GM21529 (cell line): ENCODE results near the gene EXOC2.

ENCODE experiments used
- ATAC-seq: cut with Tn5 transposase; IDR thresholded peaks from one replicate; pipeline ENCODE4 v1.9.1; 2021; ENCODE audit not compliant: unreplicated experiment

Gene EXOC2

DNA sequence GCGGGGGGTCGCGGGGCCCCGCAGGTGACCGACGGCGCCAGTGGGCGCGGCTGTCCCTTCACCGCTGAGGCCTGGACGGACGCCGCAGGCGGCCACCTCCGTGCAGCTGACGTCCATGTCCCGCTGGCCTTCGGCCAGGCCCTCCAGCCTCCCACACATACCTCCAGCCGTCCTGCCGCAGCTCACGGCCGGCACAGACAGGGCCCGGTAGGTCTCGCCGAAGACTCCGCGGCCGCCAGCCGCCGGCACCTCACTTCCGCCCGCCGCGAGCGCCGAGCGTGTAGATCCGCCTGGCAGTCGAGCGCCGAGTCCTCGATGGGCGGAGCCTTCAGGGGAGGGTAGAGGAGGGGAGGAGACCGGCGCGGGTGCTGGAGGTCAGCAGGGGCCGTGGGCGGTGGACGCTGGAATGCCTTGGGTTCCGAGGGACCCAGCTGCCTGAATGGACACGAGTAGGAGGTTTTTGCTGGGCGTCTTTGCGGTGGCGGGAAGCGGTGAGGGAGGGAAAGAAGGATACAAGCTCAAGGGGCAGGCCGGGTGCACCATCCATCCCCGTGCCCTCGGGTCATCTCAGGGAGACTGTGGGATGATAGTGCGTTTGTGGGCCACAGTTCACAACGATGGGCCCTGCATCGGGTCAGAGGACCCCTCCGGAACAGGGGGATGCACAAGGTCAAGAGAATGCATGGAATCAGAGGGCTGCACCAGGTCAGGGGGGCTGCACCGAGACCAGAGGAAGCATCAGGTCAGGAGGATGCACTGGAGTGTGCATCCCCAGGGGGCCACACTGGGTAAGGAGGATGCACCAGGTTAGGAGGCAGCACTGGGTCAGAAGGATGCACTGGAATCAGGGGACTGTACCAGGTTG lies at the start of gene EXOC2:
Gene EXOC2, minus strand, starts transcription at position 282 of the 865 bp plus-strand sequence. CDS start 55,321 bp downstream, outside the sequence.
- ATAC-seq = peak; percentile 86

GRCh38 chr6:741410-742339 lies 48.7 kb upstream of the EXOC2 start:
- no peak for ATAC-seq

DNA sequence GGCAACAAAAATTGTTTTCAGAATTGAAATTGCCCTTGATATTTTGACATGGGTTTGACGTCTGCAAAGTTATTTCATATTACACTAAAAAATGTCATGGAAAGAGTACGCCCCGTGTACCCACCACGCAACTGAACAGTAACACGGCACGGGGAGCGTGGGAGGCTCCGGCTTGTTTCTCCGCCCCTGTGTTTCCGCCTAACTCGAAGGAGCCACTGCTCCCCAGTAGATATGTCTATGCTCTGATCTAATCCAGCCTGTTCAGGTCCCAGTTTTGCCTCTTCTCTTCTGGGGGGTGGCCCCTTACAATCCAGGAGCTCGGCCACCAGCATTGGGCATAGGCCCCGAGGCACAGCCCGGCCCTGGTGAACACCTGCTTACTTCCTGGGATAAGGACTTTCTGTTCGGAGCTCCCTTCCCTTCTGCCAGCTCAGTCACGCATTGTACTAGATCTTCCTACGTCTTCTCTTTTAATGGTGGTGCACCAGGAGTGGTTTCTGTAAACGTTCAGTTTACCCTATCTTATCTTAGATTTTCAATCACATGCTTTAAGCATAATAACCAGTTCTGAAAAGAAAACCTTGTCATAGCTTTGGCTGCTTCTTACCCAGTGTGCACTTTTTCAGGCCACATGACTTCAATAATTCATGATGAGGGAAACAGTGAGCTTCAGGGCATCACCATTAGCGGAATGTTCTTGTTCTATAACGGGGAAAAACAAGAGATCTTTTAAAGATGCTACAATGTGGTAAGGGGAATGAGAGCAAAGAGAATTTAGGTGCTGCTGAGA lies 43.9 kb upstream of the EXOC2 start:
- ATAC-seq = no peak

- no peak for ATAC-seq
Observed at GRCh38 chr6:733431-734219, 40.7 kb upstream of the EXOC2 start.

- no peak for ATAC-seq
Observed at GRCh38 chr6:731924-732323, 39.0 kb upstream of the EXOC2 start.

DNA sequence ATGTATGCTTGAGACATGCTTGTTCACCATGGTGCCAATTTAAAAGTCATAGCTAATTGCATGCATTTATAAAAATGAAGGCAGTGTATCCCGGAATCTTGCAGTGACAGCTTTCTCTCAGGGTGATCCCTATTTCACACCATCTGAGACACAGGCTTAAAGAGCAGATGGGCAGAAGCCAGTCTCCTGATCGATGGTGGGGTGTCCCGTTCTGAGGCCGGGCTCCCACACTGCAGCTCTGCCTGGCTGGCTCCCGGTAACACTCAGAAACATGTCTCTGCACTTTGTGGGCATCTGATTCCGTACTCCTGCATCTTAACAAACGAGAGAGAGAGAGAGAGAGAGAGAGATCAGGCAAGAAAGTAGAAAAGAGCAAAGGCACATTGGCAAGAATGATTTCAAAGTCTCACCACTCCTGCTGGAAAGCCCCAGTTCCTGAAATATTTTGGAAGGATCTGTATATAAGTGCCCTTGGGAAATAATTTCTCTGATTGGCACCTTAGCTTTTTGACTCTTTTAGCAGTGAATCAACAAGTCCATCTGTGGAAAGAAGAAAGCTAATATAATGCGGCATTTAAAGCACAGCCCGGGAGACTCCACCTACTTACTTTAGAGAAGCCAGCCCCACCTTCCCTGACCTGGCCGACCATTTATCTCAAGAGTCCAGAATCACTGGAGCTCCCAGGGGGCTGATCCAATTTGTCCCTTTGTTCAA lies 36.8 kb upstream of the EXOC2 start:
- no peak for ATAC-seq

GRCh38 chr6:727856-728255 lies 34.9 kb upstream of the EXOC2 start:
- no peak for ATAC-seq

DNA sequence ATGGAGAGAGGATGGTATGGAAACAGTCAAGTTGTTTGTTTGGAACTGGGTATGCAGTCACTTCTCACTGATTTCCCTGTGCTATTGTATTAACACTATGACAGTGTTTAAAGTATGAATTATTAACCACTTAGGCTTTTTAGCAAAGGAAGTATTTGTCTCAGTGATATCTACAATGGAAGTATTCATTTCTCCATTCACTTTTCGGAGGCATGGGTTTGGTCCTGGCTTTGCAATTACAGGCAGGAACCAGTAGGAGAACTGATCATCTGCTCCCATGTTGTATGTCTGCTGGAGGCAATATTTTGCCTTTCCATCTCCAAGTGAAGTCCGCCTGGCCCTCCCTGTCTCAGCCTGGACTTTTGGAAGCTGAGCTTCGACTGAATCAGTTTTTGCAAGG lies 30.6 kb upstream of the EXOC2 start:
- ATAC-seq = no peak

DNA sequence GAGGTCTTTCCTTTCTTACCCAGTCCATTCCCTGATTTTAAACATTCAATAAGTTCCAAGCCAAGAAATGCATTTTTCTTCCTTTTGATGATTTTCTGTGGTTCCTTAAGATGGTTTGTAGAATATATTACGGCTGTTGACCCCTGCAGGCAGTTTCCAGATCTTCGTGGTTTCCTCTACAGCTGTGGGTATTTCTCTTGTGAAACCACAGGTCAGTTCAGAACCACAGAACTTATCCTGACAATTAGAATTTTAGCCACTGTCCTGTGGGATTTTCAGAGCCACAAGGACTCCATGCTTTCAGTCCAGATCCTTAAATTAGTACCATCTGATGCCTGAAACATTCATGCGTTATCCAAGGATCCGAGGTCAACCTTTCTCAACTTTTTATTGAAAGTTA lies 29.7 kb upstream of the EXOC2 start:
- ATAC-seq = no peak

- peak; percentile 55 for ATAC-seq
Observed at GRCh38 chr6:722077-722524, 29.2 kb upstream of the EXOC2 start.

DNA sequence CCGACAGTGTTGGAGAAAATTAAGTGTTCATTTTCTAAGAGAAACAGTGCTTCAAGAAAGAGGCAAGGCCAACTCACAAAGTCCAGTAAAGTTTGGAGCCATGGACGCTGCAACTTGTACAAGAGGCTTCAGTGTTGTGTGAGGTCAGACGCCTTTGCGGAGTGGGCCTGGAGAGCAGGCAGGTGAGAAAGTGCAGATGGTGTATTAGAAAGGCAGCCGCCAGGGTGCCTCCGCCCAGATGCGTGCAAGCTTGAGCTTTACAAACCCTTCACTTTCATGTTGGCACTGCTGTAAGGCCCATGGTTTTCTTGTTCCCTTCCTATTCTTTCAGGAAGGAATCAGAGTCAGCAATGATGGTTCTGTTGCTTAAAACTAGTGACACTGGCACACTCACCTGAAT lies 25.4 kb upstream of the EXOC2 start:
- no peak for ATAC-seq

GRCh38 chr6:717135-717534 lies 24.2 kb upstream of the EXOC2 start:
- no peak for ATAC-seq

DNA sequence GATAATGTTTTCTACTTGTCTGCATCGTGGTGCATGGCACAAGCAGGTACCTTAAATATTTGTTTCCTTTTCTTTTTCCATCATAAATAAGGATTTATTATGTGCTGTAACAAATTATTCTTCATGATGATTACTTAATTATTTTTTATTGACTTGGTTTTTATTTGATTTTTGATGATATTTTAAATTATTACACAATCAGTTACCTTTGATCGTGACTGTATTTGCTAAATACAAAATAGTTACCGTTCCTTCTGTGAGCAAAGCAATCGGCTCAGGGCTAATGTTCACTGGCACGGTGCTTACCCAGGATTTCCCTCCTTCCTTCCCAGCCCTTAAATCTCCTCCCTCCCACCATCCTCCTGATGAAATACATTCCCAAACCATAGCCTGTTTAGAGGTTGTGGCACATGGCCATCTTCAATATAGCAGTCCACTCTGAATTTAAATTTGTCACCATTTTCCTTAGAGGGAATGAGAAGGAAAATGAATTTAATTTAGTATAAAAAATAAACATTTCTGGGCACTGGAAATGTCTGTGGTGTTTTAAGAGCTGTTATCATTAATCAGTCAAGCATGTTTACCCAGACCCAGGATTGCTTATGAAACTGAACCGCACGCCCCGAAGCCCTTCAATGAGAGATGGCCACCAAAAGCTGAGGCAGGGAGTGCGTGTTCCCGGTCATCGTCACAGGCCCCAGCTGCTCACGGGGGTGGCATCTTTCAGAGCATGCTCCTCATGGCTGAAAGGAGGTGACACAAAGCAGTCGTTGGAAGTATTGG lies 23.0 kb upstream of the EXOC2 start:
- ATAC-seq = no peak

GRCh38 chr6:714100-714499 lies 21.2 kb upstream of the EXOC2 start:
- ATAC-seq = no peak

GRCh38 chr6:713351-713750 lies 20.4 kb upstream of the EXOC2 start:
- ATAC-seq = no peak

GRCh38 chr6:712805-713204 lies 19.9 kb upstream of the EXOC2 start:
- ATAC-seq = no peak

DNA sequence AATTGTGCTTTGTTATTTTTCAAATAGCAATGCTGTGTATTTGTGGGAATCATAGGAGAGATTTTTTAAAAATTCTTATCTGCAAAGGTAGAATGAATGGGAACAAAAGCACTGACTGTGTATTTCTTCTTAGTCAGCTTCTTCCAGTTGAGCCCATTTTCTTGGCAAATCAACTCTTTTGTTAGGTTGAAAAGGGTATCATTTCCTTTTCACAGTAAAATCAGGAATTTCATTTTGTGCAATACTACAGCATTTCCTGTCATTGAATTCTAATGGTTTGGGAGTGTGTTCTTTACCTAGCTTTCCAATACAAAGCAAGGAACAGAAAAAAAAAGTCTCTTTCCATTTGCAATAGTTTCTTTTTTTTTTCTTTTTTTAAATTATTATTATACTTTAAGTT lies 19.0 kb upstream of the EXOC2 start:
- no peak for ATAC-seq

DNA sequence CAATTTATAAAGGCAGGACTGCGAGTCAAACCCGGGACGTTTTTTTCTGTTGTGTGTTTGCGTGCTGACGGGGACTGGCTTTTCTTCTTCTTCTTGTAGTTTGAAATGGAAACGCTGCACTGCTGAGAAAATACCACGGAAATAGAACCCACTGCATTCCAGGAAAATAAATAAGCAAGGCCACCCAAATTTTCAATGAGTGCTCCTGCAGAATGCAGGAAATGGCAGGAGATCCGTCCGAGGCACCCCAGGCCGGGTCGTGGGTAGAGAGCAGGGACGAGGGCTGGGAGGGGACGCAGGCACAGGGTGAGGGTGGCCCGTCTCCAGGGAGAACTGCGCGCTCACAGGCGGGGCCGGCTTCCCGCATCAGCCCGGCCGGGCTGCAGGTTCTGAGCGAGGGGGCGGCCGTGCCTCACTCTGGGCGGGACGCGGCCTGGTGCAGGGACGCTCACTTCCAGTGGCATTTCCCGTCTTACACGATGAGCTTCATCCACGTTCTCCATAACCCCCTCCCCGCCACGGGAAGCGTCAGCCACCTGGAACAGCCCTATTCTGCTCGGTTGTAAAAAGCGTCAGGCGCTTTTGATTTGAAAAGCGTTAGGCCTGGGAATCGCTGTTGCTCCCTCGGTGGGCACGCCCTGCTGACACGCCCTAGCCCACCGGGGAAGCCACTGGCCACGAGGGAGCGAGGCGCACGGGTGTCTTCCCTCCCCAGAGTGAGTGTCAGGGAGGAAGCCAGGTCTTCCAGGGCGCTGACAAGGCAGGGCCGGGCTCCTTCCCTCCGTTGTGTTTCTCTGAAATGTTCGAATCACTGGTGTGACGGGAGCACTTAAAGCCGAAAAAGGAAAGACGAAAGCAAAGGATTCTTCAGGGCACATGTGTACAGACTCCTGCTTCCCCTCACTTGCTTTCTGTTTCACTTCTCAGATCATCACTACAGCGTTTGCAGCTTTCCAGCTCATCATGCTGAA lies 17.9 kb upstream of the EXOC2 start:
- peak; percentile 85 for ATAC-seq
